Lung microvascular endothelial cell (primary cell): ENCODE results near the gene BRD4. TPM values are rescaled to one million over a fixed set of nuclear protein-coding genes. Genes with fewer than 3 reads are reported as not detected.
"Not testable (repeated sequence)": the region's sequence is repeated elsewhere in the genome, so short reads cannot be mapped to it uniquely, and the experiment has no call there.

ENCODE experiments used
- DNase-seq, 2 donors: peaks; one replicate each; pipeline versions ENCODE4 v3.0.0 to v3.0.0-alpha.2; 2010; ENCODE audit warnings: low read depth in 2 of 2
- total RNA-seq: library from RNA; depleted of rRNA; stranded (reverse); fragments of >200 nt; gene quantifications from 2 replicates; pipeline ENCODE4 v1.2.1, GENCODE V29; 2014

The BRD4 gene
- 6.3 and 9.9 TPM in 2 replicates for total RNA-seq

- peak; percentile 63 to 77 for DNase-seq
Observed at GRCh38 chr19:15332311-15332996, at the start of gene BRD4. TSS of gene BRD4 (minus strand) at chr19:15332539. CDS start at chr19:15273099, 59,440 bp downstream.

- no peak for DNase-seq
Observed at GRCh38 chr19:15381864-15382263, 49.5 kb upstream of the BRD4 start.

- no peak for DNase-seq
Observed at GRCh38 chr19:15381429-15381828, 49.1 kb upstream of the BRD4 start.

- DNase-seq: peak; percentile 44 to 58
Observed at GRCh38 chr19:15379999-15380647, 47.8 kb upstream of the BRD4 start.

GRCh38 chr19:15379083-15379998, 47.0 kb upstream of the BRD4 start, which contains the start of gene AKAP8:
TSS of gene AKAP8 (minus strand) at chr19:15379787. CDS start at chr19:15379731, 56 bp downstream.
- DNase-seq: peak; percentile 99 to 100

GRCh38 chr19:15378534-15379082, 46.3 kb upstream of the BRD4 start:
- peak; percentile 51 to 65 for DNase-seq

GRCh38 chr19:15374796-15375440, 42.6 kb upstream of the BRD4 start:
- peak; percentile 60 to 89 for DNase-seq

GRCh38 chr19:15374105-15374651, 41.8 kb upstream of the BRD4 start:
- peak in 1 of 2 donors; percentile 20 for DNase-seq

- DNase-seq: no peak
Observed at GRCh38 chr19:15373644-15374043, 41.3 kb upstream of the BRD4 start.

- no peak for DNase-seq
Observed at GRCh38 chr19:15372891-15373301, 40.6 kb upstream of the BRD4 start.

GRCh38 chr19:15372470-15372869, 40.1 kb upstream of the BRD4 start:
- no peak for DNase-seq

GRCh38 chr19:15371786-15372380, 39.5 kb upstream of the BRD4 start:
- no peak for DNase-seq

- no peak for DNase-seq
Observed at GRCh38 chr19:15371119-15371518, 38.8 kb upstream of the BRD4 start.

- DNase-seq: no peak
Observed at GRCh38 chr19:15369594-15369891, 37.2 kb upstream of the BRD4 start.

GRCh38 chr19:15368798-15369593, 36.7 kb upstream of the BRD4 start:
- no peak for DNase-seq

- DNase-seq: no peak
Observed at GRCh38 chr19:15368051-15368632, 35.8 kb upstream of the BRD4 start.

- DNase-seq: no peak
Observed at GRCh38 chr19:15367439-15367838, 35.1 kb upstream of the BRD4 start.

- no peak for DNase-seq
Observed at GRCh38 chr19:15365264-15365663, 32.9 kb upstream of the BRD4 start.

- DNase-seq: not testable (repeated sequence)
Observed at GRCh38 chr19:15363791-15364190, 31.5 kb upstream of the BRD4 start.
